Sigmoid colon (tissue), 7 donors: Measurements from ENCODE around the gene GPR39. TPM values are rescaled to one million over a fixed set of nuclear protein-coding genes. Genes with fewer than 3 reads are reported as not detected.

ENCODE experiments used
- DNase-seq: peaks from one replicate; pipeline ENCODE4 v3.0.0-alpha.2; 2019
- H3K27ac ChIP-seq, 4 donors: fragments of 200-600 bp; sonication (generic); one replicate each; pipeline ENCODE4 v1.5.1; 2016 to 2019; ENCODE audit warnings: mild to moderate bottlenecking in 1 of 4
- H3K27me3 ChIP-seq, 3 donors: fragments of 200-600 bp; sonication (generic); one replicate each; pipeline ENCODE4 v1.5.1; 2019; ENCODE audit warnings: mild to moderate bottlenecking in 1 of 3
- H3K36me3 ChIP-seq, 4 donors: fragments of 200-600 bp; sonication (generic); one replicate each; pipeline ENCODE4 v1.5.1; 2016 to 2019
- H3K4me1 ChIP-seq, 4 donors: fragments of 200-600 bp; sonication (generic); one replicate each; pipeline ENCODE4 v1.5.1; 2017 to 2019
- H3K4me3 ChIP-seq, 4 donors: fragments of 200-600 bp; sonication (generic); one replicate each; pipeline ENCODE4 v1.5.1; 2017 to 2019; ENCODE audit warnings: mild to moderate bottlenecking in 2 of 4, moderate library complexity in 1 of 4
- H3K9me3 ChIP-seq, 4 donors: fragments of 200-600 bp in 3 of 4; sonication (generic) in 3 of 4; one replicate each; pipeline versions ENCODE4 v1.5.1 to v1.6.1; 2013 to 2019
- CTCF ChIP-seq, 4 experiments: fragments of 450-650 bp in 3 of 4; fragments of 200-600 bp in 1 of 4; IDR thresholded peaks; one replicate each; pipeline ENCODE4 v1.5.1; 2016 to 2019; ENCODE audit warnings: antibody characterized with exemption in 4 of 4, mild to moderate bottlenecking in 3 of 4, moderate library complexity in 2 of 4
- EP300 ChIP-seq, 4 donors: sonication (generic); formaldehyde crosslinking; IDR thresholded peaks; one replicate each; pipeline ENCODE4 v1.6.1; 2017; ENCODE audit warnings: antibody characterized with exemption in 4 of 4
- POLR2A ChIP-seq, 2 donors: fragments of 450-650 bp; IDR thresholded peaks; one replicate each; pipeline ENCODE4 v1.6.1; 2016; ENCODE audit warnings: antibody characterized with exemption in 2 of 2, mild to moderate bottlenecking in 2 of 2, moderate library complexity in 2 of 2
- POLR2AphosphoS5 ChIP-seq, 4 donors: sonication (generic); formaldehyde crosslinking; IDR thresholded peaks; one replicate each; pipeline ENCODE4 v1.6.1; 2017; ENCODE audit warnings: antibody characterized with exemption in 4 of 4
- WGBS, 2 donors: extraction: QIAGEN DNeasy Blood & Tissue Kit; methylation state at CpG; one replicate each; pipeline ENCODE4 v1.1.7; 2013; 5-methylcytosine and 5-hydroxymethylcytosine counted together
- intact Hi-C: fragments of 100-400 bp; cut with DNase I; formaldehyde crosslinking; loops from one replicate; pipeline ENCODE4 v1.15.1; 2023
- polyA plus RNA-seq, 3 donors: library from polyadenylated mRNA; stranded (reverse); fragments of 200-250 nt; gene quantifications; one replicate each; pipeline ENCODE4 v1.2.3, GENCODE V29; 2013
- total RNA-seq, 4 donors: library from RNA; depleted of rRNA; stranded (reverse); fragments of >200 nt; gene quantifications; one replicate each; pipeline ENCODE4 v1.1.0, GENCODE V29; 2016
- donor health status: healthy with polysubstance abuse.
- donor health status: Bipolar disorder and iron deficiency.
- donor health status: healthy.

Gene GPR39
- total and polyA plus RNA-seq, 7 donors = 0.28 to 7.7 (median 1.6) TPM; not detected in 1

- intact Hi-C loops = no loop called here
- H3K9me3 ChIP-seq = no peaks in the 10 kb centered on the region
- no peak for TF ChIP-seq EP300 (IDR thresholded peaks at IDR 0.05)
- TF ChIP-seq POLR2A (IDR thresholded peaks at IDR 0.05) = no peak
- TF ChIP-seq POLR2AphosphoS5 (IDR thresholded peaks at IDR 0.05) = no peak
- no peak for TF ChIP-seq CTCF (IDR thresholded peaks at IDR 0.05)
Measured at GRCh38 chr2:132615329-132616085, 198.9 kb downstream of the GPR39 start.

GRCh38 chr2:132617989-132618388 lies 201.4 kb downstream of the GPR39 start:
- Histone ChIP-seq H3K4me1 (peaks cover 0 to 16% (median 2%) of the 10 kb centered on the region in 4 donors), H3K4me3 (no peak overlapping the region), H3K27me3 (no peaks in the 10 kb centered on the region), H3K27ac (no peak overlapping the region), H3K36me3 (no peaks in the 10 kb centered on the region), H3K9me3 (no peaks in the 10 kb centered on the region)
- 76 to 78% methylated on average over 3 of the region's 3 CpGs for WGBS, 2 donors
- no peak for TF ChIP-seq POLR2A (IDR thresholded peaks at IDR 0.05)
- TF ChIP-seq POLR2AphosphoS5 (IDR thresholded peaks at IDR 0.05) = no peak
- TF ChIP-seq CTCF (IDR thresholded peaks at IDR 0.05) = no peak
- TF ChIP-seq EP300 (IDR thresholded peaks at IDR 0.05) = no peak
- no peak for DNase-seq
- intact Hi-C loops = no loop called here

More at GRCh38 chr2:132615329-132616085, 198.9 kb downstream of the GPR39 start:
- DNase-seq = no peak
- Histone ChIP-seq H3K36me3 (no peaks in the 10 kb centered on the region), H3K27ac (no peak overlapping the region), H3K27me3 (no peaks in the 10 kb centered on the region), H3K4me1 (peaks cover 0 to 16% (median 2%) of the 10 kb centered on the region in 4 donors), H3K4me3 (no peak overlapping the region)
- 92 to 97% methylated on average over 5 of the region's 5 CpGs for WGBS, 2 donors

GRCh38 chr2:132618734-132619133 lies 202.1 kb downstream of the GPR39 start:
- no peak for DNase-seq
- Histone ChIP-seq H3K27me3 (no peaks in the 10 kb centered on the region), H3K27ac (no peak overlapping the region), H3K36me3 (no peaks in the 10 kb centered on the region), H3K4me3 (no peak overlapping the region), H3K9me3 (no peaks in the 10 kb centered on the region), H3K4me1 (peaks cover 0 to 16% (median 2%) of the 10 kb centered on the region in 4 donors)
- intact Hi-C loops = no loop called here
- TF ChIP-seq CTCF (IDR thresholded peaks at IDR 0.05) (no peak), POLR2A (IDR thresholded peaks at IDR 0.05) (no peak), EP300 (IDR thresholded peaks at IDR 0.05) (no peak)
- WGBS, 2 donors = 86 to 87% methylated on average over 7 of the region's 7 CpGs

- Histone ChIP-seq H3K4me1 (peaks cover 0 to 16% (median 2%) of the 10 kb centered on the region in 4 donors), H3K36me3 (no peaks in the 10 kb centered on the region), H3K27ac (no peak overlapping the region), H3K9me3 (no peaks in the 10 kb centered on the region), H3K27me3 (no peaks in the 10 kb centered on the region), H3K4me3 (no peak overlapping the region)
- intact Hi-C loops = no loop called here
- no peak for TF ChIP-seq CTCF (IDR thresholded peaks at IDR 0.05)
- TF ChIP-seq EP300 (IDR thresholded peaks at IDR 0.05) = no peak
- no peak for TF ChIP-seq POLR2AphosphoS5 (IDR thresholded peaks at IDR 0.05)
- TF ChIP-seq POLR2A (IDR thresholded peaks at IDR 0.05) = no peak
- WGBS, 2 donors = 78 to 82% methylated on average over 2 of the region's 2 CpGs
- DNase-seq = no peak
Measured at GRCh38 chr2:132620115-132620514, 203.5 kb downstream of the GPR39 start.
